Endometrium (tissue), 2 donors: ENCODE results near the gene DIPK1B.

Experiments used
- FAIRE-seq: peaks from 2 replicates; lab custom pipeline; 2012; peaks lifted over from hg19 to GRCh38; lab: Jason Lieb, UNC
- donor health status: control.
- donor health status: control.

The DIPK1B gene

DNA sequence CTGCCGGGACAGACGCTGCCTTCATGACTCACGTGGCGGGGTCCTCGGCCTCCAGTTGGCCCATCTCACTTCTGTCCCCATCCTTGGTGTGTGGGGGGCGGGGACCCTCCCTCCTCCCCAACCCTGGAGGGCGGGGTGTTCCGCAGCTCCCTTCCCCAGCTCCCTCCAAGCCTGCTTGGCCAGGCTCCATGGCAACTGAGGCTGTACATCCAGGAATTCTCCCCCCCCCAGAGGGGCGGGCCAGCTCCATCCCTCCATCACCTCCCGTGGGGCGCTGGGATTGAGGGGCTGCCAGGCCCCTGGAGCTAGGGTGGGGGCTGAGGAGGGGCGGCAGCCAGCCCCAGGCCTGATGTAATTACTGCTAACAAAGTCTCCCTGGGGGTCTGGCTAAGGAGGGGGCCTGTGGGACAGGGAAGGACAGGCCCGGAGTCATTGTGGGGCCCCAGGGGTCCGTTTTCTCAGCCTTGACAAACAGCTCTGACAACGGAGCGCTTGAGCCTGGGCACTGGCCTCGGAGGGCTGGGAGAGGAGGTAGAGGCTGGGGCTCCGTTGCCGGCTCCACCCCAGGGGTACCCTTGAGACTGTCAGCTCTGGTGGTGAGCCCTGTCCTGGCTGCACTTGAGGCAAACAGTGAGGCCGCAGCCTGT lies 8.0 kb downstream of the DIPK1B start:
- no peak for FAIRE-seq

DNA sequence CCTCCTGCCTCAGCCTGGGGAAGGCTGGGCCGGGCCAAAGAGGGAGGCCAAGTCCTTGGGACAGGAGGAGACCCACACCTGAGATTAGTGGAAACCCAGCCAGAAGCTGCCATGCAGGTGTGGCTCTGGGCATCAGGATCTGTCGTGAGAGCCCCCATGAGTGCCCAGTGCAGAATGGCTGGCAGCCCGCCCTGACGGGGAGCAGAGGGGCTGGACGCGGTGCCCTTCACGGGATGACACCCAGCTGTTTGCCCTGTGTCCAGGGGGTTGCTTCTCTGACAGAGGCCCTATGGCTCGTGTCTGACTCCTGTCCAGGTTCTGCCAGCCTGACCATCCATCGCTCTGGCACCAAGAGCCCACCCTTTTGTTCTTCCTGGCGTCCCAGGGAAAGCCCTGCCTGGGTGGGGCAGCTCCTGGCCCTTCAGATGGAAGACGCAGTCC lies 8.5 kb downstream of the DIPK1B start:
- FAIRE-seq, result no peak

DNA sequence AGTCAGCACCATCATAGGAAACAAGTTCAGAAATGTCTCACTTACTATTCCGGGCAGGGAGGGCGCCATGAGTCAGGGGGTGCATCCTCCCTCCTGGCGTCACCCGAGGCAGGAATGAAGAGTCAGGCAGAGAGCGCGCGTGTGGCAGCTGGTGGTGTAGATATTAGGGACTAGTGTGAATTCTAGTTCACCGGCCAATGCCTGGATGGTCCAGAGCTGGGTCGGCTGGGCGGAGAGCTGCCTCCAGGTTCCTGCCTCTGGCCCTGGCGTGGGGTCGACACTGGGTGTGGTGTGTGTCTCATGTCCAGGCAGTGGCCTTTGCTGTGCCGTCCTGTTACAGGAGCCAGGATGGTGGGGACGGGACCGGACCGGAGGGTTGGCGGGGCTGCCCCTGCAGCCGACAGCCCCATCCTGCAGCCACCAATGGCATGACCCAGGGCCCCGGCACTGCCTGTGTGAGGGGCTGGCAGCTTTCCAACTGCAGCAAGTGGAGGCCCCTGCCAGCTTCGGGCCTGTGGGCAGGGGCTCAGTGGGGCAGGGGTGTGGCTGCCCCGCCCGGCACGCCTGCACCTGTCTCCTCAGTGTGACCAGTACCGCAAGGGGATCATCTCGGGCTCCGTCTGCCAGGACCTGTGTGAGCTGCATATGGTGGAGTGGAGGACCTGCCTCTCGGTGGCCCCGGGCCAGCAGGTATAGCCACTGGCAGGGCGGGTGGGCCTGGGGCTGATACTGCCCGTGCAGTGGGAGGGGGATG lies 9.1 kb downstream of the DIPK1B start:
- FAIRE-seq, result no peak

DNA sequence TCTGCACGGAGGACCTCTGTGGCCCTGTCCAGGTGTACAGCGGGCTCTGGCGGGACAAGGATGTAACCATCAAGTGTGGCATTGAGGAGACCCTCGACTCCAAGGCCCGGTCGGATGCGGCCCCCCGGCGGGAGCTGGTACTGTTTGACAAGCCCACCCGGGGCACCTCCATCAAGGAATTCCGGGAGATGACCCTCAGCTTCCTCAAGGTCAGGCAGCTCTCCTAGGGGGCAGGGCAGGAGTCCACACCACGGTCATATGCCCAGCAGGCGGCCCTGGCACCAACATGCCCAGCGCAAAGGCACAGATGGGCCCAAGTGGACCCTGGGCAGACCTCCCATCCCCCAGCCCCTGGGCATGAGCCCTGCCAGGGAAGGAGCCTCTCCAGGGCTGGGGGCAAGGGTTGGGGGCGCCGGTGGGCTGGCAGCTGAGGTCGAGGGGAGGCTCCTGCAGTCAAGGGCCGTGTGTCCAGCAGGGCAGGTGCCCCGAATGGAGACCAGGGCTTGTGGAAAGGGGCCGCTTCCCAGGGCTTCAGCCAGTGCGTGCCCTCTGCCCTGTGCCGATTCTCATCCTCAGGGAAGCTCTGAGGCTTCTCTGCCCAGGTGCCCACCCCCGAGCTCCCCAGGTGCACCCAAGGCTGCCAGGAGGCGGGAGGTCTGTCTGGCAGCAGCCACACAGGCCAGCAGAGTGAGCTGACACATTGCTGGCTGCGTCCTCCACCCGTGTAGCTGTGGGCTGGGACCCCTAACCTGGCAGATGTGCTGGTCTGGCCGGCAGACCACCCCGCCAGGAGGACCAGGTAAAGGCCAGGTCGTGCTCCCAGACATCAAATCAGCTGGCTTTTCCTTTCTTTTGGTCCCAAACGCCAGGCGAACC lies 10.0 kb downstream of the DIPK1B start:
- FAIRE-seq, result no peak

DNA sequence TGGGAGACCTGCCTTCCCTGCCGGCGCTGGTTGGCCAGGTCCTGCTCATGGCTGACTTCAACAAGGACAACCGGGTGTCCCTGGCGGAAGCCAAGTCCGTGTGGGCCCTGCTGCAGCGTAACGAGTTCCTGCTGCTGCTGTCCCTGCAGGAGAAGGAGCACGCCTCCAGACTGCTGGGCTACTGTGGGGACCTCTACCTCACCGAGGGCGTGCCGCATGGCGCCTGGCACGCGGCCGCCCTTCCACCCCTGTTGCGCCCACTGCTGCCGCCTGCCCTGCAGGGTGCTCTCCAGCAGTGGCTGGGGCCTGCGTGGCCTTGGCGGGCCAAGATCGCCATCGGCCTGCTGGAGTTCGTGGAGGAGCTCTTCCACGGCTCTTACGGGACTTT lies 10.6 kb downstream of the DIPK1B start:
- no peak for FAIRE-seq

DNA sequence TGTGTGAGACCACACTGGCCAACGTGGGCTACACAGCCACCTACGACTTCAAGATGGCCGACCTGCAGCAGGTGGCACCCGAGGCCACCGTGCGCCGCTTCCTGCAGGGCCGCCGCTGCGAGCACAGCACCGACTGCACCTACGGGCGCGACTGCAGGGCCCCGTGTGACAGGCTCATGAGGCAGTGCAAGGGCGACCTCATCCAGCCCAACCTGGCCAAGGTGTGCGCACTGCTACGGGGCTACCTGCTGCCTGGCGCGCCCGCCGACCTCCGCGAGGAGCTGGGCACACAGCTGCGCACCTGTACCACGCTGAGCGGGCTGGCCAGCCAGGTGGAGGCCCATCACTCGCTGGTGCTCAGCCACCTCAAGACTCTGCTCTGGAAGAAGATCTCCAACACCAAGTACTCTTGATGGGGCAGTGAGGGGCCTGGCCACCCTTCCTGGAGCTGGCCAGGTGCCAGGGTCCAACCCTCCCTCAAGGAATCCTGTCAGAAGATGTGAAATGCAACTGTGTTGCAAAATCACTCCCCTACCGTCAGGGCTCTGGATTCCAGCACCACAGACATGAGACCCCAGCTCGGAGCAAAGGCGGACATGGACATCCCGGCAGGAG lies 11.1 kb downstream of the DIPK1B start:
- no peak for FAIRE-seq

DNA sequence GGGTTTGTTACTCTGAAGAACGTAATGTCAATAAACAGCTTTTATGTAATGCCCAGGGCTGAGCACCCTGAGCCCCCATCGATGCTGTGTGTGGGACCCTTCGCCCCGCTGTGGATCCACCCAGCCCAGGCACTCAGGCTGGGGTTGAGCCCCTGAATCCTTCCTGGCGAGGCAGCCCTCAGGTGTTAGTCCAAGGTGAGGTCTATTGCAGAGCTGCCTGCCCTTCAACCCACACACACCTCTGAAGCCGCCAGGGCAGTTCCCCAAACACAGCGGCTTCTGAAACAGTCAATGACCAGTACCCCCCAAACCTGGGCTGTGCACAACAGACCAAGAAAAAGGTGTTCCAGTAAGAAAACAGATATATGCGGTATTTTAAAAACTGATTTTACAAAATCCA lies 11.6 kb downstream of the DIPK1B start:
- FAIRE-seq, result no peak

DNA sequence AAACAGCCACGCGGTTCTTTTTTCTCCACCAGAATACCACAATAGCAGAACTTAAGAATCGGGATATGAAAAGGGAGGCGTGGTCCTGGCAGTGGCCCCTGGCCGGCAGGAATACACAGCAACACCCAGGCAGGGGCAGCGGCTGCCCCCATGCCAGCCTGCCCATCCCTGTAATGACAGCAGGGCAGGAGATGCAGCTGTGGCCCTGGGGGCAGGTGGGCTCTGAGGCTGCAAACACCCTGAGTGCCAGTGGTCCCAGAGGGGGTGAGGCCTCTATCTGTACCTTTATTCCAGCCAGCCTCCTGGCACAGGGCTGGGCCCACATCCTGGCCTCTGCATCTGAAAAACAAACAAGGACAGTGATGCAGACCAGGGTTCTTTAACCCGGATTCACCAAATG lies 12.4 kb downstream of the DIPK1B start:
- no peak for FAIRE-seq

DNA sequence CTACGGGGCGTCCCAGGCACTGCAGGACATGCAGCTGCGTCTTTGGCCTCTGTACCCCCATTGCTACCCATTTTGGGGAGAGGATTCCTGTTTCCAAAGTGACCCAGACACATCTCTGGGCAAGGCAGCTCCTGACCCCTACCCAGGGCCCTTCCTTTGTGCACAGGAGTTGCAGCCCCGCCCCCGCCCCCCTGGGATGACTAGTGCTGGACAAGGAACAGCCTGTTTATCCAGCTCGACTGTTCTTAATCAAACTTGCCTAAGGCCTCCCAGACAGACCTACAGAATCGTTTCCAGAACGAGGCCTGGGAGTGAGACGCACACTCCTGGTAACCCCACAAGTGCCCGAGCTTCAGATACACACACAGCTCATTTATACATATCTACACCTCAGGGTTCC lies 13.2 kb downstream of the DIPK1B start:
- FAIRE-seq, result no peak

DNA sequence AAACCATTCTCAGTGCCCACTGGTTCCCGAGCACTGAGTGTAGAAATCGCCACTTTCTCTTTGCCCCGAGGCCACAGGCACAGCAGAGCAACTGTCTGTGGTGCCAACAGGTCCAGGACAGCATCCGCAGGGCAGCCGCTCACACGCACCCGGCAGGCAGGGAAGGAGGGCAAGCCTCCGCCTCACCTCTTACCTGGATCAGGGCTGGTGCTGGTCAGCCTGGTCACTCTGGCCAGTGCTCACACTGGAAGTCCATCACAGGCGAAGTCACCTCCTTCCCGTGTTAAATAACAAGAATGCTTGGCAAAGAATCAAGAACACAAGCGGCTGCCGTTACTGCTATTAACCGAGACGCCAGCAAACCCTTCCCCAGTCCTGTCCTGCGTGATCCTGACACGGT lies 13.7 kb downstream of the DIPK1B start:
- FAIRE-seq, result no peak

DNA sequence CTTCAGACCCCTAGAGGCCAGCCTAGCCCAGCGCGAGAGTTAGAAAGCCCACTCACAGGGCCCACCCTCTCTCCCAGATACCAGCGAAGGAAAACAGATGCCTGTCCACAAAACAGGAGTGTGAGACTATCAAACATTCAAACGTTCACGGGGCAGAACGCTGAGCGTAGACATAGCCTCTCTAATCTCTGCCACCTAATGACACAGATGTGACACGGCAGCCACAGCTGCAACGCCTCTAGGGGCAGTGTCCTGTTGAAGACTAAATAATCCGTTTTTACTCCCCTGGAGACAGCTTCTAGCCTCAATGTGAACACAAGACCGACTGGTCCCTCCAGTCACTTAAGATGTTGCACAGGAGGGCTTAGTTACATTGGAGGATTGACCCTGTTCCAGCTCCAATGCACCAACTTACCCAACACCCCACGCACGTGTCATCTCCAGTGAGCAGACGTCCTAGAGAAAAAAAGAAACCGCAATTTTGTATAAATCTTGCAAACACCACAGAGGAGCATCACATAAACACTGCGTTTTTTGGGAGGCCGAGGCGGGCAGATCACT lies 14.3 kb downstream of the DIPK1B start:
- FAIRE-seq, result no peak

DNA sequence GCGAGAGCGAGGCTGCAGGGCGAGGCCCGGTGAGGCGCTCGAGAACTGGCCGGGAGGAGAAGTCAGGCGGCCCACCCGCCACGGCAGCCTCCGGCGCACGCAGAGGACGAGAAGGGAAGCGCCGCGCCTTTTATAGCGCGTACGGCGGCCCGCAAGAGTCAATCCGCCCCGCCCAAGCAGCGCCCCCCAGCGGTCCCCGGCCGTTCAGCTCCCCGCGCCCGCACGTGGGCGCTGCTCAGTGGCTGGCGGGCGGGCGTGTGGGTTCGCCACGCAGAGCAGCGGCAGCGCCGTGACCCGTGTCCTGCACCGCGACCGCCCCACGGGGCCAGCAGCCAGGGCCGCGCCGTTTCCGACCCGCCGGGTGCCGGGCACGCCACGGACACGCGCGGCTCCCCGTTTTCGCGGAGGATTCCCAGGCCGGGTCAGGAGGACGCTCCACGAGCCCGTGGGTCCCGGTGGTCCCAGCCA lies 15.7 kb downstream of the DIPK1B start:
- no peak for FAIRE-seq

DNA sequence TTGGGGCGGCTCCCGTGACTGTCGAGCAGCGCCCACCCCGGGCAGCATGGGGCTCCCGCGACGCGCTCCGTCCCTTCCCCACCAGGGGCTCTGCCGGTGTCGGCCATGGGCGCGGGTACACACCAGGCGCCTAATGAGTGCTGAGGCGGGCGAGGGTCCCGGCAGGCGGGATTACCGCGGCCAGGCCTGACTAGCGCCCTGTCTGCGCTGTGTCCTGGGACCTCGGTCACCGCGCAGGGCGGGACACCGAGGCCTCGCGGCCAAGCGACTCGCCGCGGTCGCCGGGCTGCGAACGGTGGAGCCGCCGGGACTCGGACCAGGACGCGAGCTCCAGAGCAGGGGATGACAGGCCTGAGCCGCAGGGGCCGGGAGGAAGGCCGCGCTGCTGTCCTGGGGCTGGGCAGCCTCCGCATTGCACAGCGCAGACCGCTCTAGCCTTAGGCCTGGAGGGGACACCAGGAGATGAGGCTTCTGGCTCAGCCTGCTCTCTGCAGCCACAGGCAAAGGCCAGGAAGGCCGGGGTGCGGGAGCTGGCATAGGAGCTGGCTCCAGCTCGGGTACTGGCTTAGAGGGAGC lies 16.3 kb downstream of the DIPK1B start:
- no peak for FAIRE-seq

DNA sequence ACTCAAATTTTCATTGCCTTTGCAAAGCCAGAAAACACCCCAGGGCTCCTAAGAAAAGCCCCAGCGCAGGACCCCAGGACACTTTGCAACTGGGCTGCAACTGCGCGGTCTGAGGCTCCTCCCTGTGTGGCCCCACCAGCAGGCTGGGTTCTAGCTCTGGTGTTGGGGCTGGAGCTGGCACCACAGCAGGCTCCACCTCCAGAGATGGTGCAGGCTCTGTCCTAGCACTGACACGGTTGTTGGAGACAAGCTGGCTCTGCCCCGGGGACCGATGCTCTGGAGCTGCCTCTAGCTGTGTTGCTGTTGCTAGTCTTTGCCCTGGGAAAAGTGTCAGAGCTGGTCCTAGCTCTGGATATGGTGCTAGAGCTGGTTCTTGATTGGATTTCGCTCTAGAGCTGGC lies 16.8 kb downstream of the DIPK1B start:
- FAIRE-seq, result no peak

DNA sequence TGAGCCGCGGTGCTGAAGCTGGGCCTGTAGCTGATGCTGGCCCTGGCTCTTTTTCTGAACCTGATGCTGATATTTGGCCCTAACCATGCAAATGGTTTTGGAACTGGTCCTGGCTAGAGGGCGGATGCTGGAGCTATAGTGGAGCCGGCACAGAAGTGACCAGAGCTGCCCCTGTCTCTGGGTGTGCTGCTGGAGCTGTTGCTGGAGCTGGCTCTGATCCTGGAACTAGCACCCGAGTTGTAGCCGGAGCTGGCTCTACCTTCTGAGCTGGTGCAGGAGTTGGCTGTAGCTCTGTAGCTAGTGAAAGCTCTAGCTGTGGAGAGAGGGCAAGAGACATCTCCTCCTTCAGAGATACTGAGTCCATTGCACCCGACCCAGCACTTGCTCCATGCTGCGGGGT lies 17.6 kb downstream of the DIPK1B start:
- FAIRE-seq, result no peak

DNA sequence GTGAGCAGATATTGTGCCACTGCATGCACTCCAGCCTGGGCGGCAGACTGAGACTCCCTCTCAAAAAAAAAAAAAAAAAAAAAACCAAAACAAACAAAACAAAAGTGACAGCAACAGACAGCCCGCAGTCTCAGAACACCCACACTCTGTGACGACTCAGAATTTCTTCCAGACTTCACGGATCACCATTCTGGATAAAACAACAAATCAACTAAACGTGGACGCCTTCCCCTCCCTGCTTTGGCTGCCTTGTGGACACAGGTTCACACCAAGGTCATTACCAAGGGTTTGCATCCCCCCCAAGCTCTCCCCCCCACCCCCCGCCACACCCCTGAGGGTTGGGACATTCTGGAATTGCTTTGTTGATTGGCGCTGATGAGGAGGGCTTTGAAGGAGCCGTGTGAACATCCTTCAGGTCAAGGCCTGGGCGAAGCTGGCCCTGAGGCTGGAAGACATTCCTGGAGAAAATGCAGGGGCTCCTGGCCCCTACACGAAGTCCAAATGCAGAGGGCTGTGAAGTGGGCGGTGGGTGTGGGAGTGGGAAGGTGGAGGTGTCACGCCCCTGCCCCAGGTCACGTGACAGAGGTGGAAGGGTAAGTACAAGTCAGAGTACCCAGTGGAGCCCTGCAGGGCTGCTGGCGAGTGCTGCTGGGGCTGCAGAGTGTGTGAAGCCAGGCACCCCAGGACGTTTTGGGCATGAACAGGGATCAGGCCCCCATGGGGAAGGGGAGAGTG lies 20.2 kb downstream of the DIPK1B start:
- FAIRE-seq, result no peak

DNA sequence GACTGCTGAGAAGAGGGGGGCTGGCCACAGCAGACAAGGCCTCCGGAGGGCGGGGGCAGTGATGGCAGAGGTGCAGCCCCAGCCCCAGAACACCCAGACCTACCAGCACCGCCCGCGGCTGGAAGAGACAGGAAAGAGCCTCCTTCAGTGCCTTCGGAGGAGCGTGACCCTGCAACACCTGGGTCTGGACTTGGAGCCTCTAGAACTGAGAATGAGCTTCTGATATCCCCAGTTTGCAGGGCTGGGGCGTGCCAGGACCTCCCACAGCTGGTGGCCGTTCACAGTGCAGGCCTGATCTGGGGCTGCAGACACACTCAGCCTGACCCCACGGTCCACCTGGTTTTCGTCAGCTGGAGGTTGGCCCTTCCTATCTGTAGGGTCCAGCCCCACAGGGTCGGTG lies 21.2 kb downstream of the DIPK1B start:
- no peak for FAIRE-seq

DNA sequence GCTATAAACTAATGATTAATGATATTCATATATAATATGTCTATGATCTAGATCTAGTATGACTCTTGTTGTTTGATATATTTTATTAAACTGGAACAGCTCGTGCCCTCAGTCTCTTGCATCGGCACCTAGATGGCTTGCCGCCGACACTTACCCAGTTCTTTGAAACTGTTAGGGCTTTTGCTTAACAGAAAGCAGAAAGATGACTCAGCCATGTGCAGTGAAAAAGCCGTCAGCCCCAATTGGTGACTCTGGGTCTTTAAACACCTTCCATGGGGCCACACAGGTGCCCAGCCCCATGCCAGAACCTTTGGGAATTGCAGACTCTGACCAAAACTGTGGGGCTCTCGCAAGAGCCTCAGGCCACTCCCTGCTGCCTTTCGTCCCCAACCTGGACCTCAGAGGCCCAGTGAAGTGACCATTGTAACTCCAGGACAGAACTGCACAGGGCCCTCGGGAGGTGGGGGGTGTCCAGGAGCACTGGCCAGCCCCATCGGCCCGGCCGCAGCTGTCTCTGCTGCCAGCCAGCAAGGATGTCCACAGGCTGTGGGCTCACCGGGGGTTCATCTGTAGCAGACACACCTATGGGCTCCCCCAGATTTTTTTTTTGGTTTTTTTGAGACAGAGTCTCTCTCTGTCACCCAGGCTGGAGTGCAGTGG lies 22.6 kb downstream of the DIPK1B start:
- FAIRE-seq, result no peak

DNA sequence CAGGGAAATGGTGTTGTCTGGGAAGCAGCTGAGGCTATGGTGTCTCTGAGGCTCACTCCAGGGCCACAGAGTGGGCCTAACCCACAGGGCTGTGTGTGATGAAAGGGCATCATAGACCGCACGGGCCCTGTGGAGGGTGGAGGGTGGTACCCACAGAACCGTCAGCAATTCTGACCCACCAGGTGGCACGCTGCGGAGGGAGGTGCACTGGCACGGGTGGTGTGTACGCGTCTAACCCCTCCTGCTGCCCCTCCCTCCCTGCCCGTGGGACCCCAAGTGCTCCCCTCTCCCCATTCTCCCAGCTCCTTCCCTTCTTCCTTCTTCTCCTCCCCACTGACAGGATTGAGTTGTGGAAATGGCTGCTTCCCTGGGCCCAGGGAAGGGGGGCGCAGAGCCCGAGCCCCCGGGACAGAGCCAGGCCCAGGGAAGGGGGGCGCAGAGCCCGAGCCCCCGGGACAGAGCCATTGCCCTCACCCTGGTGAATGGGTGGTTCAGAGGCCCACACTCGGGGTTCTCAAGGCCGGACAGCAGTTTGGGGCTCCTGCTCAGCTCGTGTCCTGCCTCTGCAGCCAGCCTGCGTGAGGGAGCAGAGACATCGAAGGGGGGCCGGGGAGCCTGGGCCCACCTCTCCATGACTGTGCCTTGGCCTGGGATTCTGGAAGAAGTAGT lies 23.6 kb downstream of the DIPK1B start:
- FAIRE-seq, result no peak

DNA sequence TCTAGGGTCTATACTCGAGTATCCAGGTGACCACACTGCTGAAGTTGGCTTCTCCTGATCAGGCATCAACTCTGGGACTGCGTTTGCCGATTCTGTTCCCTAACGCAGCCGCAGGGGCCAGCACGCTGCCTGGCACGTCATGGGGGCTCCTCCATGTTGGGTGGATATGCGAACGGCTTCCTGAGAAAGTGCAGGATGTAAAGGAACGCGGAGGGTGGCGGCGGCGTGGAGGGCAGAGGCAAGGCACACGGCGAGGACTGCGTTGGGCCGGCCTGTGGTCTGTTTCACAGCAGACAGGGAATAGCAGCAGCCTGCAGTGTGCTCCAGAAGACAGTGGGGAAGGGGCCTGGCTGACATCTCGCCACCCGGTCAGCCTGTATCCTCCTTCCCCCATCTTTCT lies 26.6 kb downstream of the DIPK1B start:
- FAIRE-seq, result no peak
